HEK293 (cell line): Measurements from ENCODE around the gene NUP62.
A peak's percentile ranks its signal among the peaks of the same experiment; 100 is the strongest.

ENCODE experiments used
- CTCF ChIA-PET: fragments of 350-600 bp; formaldehyde crosslinking; extraction: SDS; loops from one replicate; lab custom pipeline; 2021; ENCODE audit warnings: antibody characterized with exemption; lab: Yijun Ruan, JAX
- POLR2A ChIA-PET: fragments of 300-600 bp; formaldehyde crosslinking; extraction: SDS; loops from one replicate; lab custom pipeline; 2020; ENCODE audit warnings: antibody characterized with exemption, inconsistent platforms; lab: Yijun Ruan, JAX
- H3K27ac ChIP-seq: fragments of 200-500 bp; sonication (Bioruptor generic); 2 replicates; pipeline ENCODE4 v1.5.1; 2014; ENCODE audit warnings: low read depth, low read length, control low read depth, inconsistent platforms; ENCODE audit errors: extremely low read depth
- H3K36me3 ChIP-seq, 2 experiments: fragments of 200-500 bp in 1 of 2; sonication (Bioruptor generic) in 1 of 2; 1 replicate in 1 of 2; 2 replicates in 1 of 2; pipeline ENCODE4 v1.5.1; 2014 to 2017; ENCODE audit warnings: inconsistent platforms in 2 of 2, low read length in 2 of 2; ENCODE audit not compliant: control insufficient read depth in 2 of 2, insufficient read depth in 1 of 2
- H3K4me1 ChIP-seq: fragments of 200-500 bp; sonication (Bioruptor generic); 2 replicates; pipeline ENCODE4 v1.5.1; 2014; ENCODE audit warnings: mild to moderate bottlenecking, low read length, inconsistent platforms; ENCODE audit not compliant: control insufficient read depth, insufficient read depth
- H3K4me3 ChIP-seq: 2 replicates; pipeline ENCODE4 v1.5.1; 2011; ENCODE audit warnings: low read depth, mild to moderate bottlenecking, control low read depth, low read length, moderate library complexity
- H3K9me3 ChIP-seq: fragments of 200-500 bp; sonication (Bioruptor generic); 2 replicates; pipeline ENCODE4 v1.5.1; 2014; ENCODE audit warnings: low read depth, low read length, inconsistent platforms; ENCODE audit not compliant: control insufficient read depth, insufficient read depth
- EGR2 ChIP-seq: fragments of 450-650 bp; formaldehyde crosslinking; IDR thresholded peaks from 2 replicates; pipeline ENCODE4 v1.5.1; 2016; ENCODE audit warnings: low read depth, missing biosample characterization, missing genetic modification characterization
- GLIS2 ChIP-seq: fragments of 450-650 bp; formaldehyde crosslinking; IDR thresholded peaks from 2 replicates; pipeline ENCODE4 v1.5.1; 2016; ENCODE audit warnings: missing biosample characterization, missing genetic modification characterization
- KLF7 ChIP-seq: fragments of 450-650 bp; formaldehyde crosslinking; IDR thresholded peaks from 2 replicates; pipeline ENCODE4 v1.5.1; 2016; ENCODE audit warnings: missing biosample characterization, missing genetic modification characterization, borderline replicate concordance
- SALL2 ChIP-seq: fragments of 450-650 bp; formaldehyde crosslinking; IDR thresholded peaks from 2 replicates; pipeline ENCODE4 v1.5.0; 2017; ENCODE audit warnings: missing biosample characterization, mild to moderate bottlenecking, missing genetic modification characterization, borderline replicate concordance
- SP2 ChIP-seq: fragments of 450-650 bp; formaldehyde crosslinking; IDR thresholded peaks from 2 replicates; pipeline ENCODE4 v1.5.1; 2016; ENCODE audit warnings: missing biosample characterization, missing genetic modification characterization
- SP3 ChIP-seq: fragments of 450-650 bp; formaldehyde crosslinking; IDR thresholded peaks from 2 replicates; pipeline ENCODE4 v1.5.1; 2016; ENCODE audit warnings: missing biosample characterization, missing genetic modification characterization
- SP7 ChIP-seq: fragments of 450-650 bp; formaldehyde crosslinking; IDR thresholded peaks from 2 replicates; pipeline ENCODE4 v1.5.1; 2016; ENCODE audit warnings: missing biosample characterization, missing genetic modification characterization
- WT1 ChIP-seq: fragments of 450-650 bp; formaldehyde crosslinking; IDR thresholded peaks from 2 replicates; pipeline ENCODE4 v1.5.1; 2016; ENCODE audit warnings: missing biosample characterization, missing genetic modification characterization
- ZBTB7A ChIP-seq: fragments of 450-650 bp; formaldehyde crosslinking; IDR thresholded peaks from 2 replicates; pipeline ENCODE4 v1.5.1; 2016; ENCODE audit warnings: low read depth, missing biosample characterization, missing genetic modification characterization
- ZFHX2 ChIP-seq: fragments of 450-650 bp; formaldehyde crosslinking; conservative IDR thresholded peaks from 2 replicates; pipeline ENCODE4 v1.5.1; 2016; ENCODE audit warnings: missing biosample characterization, missing genetic modification characterization
- ZFP37 ChIP-seq: fragments of 450-650 bp; formaldehyde crosslinking; IDR thresholded peaks from 2 replicates; pipeline ENCODE4 v1.5.1; 2016; ENCODE audit warnings: missing biosample characterization, missing genetic modification characterization
- ZNF16 ChIP-seq: fragments of 450-650 bp; formaldehyde crosslinking; IDR thresholded peaks from 2 replicates; pipeline ENCODE4 v1.5.1; 2016; ENCODE audit warnings: low read depth, missing biosample characterization, missing genetic modification characterization
- ZNF341 ChIP-seq: fragments of 450-650 bp; formaldehyde crosslinking; IDR thresholded peaks from 2 replicates; pipeline ENCODE4; 2016; ENCODE audit warnings: low read depth, missing biosample characterization, missing genetic modification characterization
- ZNF561 ChIP-seq: fragments of 450-650 bp; IDR thresholded peaks from 2 replicates; pipeline ENCODE4 v1.5.1; 2018; ENCODE audit warnings: missing biosample characterization, missing genetic modification characterization, borderline replicate concordance
- ZNF600 ChIP-seq: fragments of 450-650 bp; formaldehyde crosslinking; IDR thresholded peaks from 2 replicates; pipeline ENCODE4 v1.5.1; 2016; ENCODE audit warnings: missing biosample characterization, missing genetic modification characterization
- TF ChIP-seq, protein P1 (sequence below): fragments of 450-650 bp; formaldehyde crosslinking; conservative IDR thresholded peaks from 2 replicates; pipeline ENCODE4 v1.5.1; 2016; ENCODE audit warnings: low read depth, missing biosample characterization, missing genetic modification characterization
- TF ChIP-seq, protein P2 (sequence below): fragments of 450-650 bp; formaldehyde crosslinking; IDR thresholded peaks from 2 replicates; pipeline ENCODE4 v1.5.1; 2016; ENCODE audit warnings: missing biosample characterization, missing genetic modification characterization
- TF ChIP-seq, protein P3 (sequence below): fragments of 450-650 bp; formaldehyde crosslinking; IDR thresholded peaks from 2 replicates; pipeline ENCODE4 v1.5.1; 2016; ENCODE audit warnings: missing biosample characterization, missing genetic modification characterization
- TF ChIP-seq, protein P4 (sequence below): fragments of 450-650 bp; formaldehyde crosslinking; IDR thresholded peaks from 2 replicates; pipeline ENCODE4 v1.5.1; 2016; ENCODE audit warnings: missing biosample characterization, missing genetic modification characterization

NUP62 gene

DNA sequence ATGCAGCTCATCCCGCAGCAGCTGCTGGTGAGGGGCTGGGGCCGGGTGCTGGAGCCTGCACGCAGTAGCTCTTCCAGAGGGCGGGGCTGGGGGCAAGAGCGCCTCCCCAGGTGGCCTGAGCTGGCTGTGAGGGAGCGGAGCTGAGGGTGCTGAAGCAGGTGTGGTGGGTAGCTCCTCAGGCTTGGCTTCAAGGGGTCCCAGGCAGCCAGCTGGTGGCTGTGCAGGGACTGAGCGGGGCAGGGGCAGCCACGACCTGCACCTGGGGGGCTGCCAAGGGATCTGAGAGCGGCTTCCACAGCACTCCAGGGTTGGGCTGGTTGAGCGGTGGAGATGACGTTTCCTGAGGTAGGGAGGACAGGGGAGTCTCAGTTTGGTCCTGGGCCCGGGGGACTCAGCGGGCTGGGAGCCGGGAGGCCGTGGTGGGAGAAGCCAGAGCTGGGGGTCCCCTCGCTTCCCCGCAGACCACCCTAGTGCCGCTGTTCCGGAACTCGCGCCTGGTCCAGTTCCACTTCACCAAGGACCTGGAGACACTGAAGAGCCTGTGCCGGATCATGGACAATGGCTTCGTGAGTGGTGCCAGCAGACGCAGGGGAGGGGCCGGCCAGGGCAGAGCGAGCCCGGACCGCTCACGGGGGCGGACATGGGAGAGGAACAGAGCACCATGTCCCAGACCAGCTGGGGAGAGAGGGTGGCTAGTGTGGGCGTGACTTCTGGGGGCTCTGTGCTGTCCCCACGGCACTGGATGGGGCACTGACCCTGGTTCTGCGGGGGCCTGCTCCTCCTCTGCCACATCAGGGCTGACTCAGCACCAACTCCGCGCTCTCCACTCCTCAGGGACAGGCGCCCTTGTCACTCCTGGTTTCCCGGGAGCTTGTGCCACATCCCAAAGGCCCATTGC is 71.0 kb downstream of the NUP62 start:
- POLR2A ChIA-PET = interaction anchor here (0.7 to 3.1 kb wide), 10 partner anchors 8 to 140 kb away, joined by 3 to 28 read pairs (median 3); partner anchors contain the start of genes AKT1S1, AP2A1, MED25 and PNKP
- no peak overlapping the region for H3K4me3 ChIP-seq

More for the DNA sequence above, 71.0 kb downstream of the NUP62 start:
- Histone ChIP-seq H3K9me3 (no peaks in the 10 kb centered on the region), H3K36me3 (peaks cover 16 to 88% of the 10 kb centered on the region in 2 experiments), H3K4me1 (peaks cover 15% of the 10 kb centered on the region), H3K27ac (peak overlapping the region; percentile 53)
- TF ChIP-seq SP7 (tag by site-specific recombination) (0 out of 2 replicates have a peak, but pooled peaks have one; percentile 13), ZFHX2 (tag by site-specific recombination) (peak; percentile 74), WT1 (tag by site-specific recombination) (peak; percentile 29; the same call in 1 of the 2 replicates), KLF7 (tag by site-specific recombination) (peak; percentile 50; the same call in 1 of the 2 replicates), ZNF600 (tag by site-specific recombination) (peak; percentile 98), ZNF16 (no peak), GLIS2 (tag by site-specific recombination) (peak; percentile 69), ZFP37 (no peak), ZBTB7A (peak; percentile 7; the same call in 1 of the 2 replicates), EGR2 (tag by site-specific recombination) (peak; percentile 77), ZNF341 (tag by site-specific recombination) (peak; percentile 38; the same call in 1 of the 2 replicates), SP3 (tag by site-specific recombination) (no peak), SALL2 (tag by site-specific recombination) (no peak), ZNF561 (tag by site-specific recombination) (no peak), SP2 (0 out of 2 replicates have a peak, but pooled peaks have one; percentile 5)
- TF ChIP-seq, protein P1, sequence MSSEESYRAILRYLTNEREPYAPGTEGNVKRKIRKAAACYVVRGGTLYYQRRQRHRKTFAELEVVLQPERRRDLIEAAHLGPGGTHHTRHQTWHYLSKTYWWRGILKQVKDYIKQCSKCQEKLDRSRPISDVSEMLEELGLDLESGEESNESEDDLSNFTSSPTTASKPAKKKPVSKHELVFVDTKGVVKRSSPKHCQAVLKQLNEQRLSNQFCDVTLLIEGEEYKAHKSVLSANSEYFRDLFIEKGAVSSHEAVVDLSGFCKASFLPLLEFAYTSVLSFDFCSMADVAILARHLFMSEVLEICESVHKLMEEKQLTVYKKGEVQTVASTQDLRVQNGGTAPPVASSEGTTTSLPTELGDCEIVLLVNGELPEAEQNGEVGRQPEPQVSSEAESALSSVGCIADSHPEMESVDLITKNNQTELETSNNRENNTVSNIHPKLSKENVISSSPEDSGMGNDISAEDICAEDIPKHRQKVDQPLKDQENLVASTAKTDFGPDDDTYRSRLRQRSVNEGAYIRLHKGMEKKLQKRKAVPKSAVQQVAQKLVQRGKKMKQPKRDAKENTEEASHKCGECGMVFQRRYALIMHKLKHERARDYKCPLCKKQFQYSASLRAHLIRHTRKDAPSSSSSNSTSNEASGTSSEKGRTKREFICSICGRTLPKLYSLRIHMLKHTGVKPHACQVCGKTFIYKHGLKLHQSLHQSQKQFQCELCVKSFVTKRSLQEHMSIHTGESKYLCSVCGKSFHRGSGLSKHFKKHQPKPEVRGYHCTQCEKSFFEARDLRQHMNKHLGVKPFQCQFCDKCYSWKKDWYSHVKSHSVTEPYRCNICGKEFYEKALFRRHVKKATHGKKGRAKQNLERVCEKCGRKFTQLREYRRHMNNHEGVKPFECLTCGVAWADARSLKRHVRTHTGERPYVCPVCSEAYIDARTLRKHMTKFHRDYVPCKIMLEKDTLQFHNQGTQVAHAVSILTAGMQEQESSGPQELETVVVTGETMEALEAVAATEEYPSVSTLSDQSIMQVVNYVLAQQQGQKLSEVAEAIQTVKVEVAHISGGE (tag by site-specific recombination) = peak; percentile 37; the same call in 1 of the 2 replicates
- TF ChIP-seq, protein P2, sequence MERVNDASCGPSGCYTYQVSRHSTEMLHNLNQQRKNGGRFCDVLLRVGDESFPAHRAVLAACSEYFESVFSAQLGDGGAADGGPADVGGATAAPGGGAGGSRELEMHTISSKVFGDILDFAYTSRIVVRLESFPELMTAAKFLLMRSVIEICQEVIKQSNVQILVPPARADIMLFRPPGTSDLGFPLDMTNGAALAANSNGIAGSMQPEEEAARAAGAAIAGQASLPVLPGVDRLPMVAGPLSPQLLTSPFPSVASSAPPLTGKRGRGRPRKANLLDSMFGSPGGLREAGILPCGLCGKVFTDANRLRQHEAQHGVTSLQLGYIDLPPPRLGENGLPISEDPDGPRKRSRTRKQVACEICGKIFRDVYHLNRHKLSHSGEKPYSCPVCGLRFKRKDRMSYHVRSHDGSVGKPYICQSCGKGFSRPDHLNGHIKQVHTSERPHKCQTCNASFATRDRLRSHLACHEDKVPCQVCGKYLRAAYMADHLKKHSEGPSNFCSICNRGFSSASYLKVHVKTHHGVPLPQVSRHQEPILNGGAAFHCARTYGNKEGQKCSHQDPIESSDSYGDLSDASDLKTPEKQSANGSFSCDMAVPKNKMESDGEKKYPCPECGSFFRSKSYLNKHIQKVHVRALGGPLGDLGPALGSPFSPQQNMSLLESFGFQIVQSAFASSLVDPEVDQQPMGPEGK = peak; percentile 48
- TF ChIP-seq, protein P3, sequence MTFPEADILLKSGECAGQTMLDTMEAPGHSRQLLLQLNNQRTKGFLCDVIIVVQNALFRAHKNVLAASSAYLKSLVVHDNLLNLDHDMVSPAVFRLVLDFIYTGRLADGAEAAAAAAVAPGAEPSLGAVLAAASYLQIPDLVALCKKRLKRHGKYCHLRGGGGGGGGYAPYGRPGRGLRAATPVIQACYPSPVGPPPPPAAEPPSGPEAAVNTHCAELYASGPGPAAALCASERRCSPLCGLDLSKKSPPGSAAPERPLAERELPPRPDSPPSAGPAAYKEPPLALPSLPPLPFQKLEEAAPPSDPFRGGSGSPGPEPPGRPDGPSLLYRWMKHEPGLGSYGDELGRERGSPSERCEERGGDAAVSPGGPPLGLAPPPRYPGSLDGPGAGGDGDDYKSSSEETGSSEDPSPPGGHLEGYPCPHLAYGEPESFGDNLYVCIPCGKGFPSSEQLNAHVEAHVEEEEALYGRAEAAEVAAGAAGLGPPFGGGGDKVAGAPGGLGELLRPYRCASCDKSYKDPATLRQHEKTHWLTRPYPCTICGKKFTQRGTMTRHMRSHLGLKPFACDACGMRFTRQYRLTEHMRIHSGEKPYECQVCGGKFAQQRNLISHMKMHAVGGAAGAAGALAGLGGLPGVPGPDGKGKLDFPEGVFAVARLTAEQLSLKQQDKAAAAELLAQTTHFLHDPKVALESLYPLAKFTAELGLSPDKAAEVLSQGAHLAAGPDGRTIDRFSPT (tag by site-specific recombination) = peak; percentile 62; the same call in 1 of the 2 replicates
- TF ChIP-seq, protein P4, sequence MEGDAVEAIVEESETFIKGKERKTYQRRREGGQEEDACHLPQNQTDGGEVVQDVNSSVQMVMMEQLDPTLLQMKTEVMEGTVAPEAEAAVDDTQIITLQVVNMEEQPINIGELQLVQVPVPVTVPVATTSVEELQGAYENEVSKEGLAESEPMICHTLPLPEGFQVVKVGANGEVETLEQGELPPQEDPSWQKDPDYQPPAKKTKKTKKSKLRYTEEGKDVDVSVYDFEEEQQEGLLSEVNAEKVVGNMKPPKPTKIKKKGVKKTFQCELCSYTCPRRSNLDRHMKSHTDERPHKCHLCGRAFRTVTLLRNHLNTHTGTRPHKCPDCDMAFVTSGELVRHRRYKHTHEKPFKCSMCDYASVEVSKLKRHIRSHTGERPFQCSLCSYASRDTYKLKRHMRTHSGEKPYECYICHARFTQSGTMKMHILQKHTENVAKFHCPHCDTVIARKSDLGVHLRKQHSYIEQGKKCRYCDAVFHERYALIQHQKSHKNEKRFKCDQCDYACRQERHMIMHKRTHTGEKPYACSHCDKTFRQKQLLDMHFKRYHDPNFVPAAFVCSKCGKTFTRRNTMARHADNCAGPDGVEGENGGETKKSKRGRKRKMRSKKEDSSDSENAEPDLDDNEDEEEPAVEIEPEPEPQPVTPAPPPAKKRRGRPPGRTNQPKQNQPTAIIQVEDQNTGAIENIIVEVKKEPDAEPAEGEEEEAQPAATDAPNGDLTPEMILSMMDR (tag by site-specific recombination) = peak; percentile 48
- CTCF ChIA-PET = interaction anchor here (1.0 to 1.4 kb wide), 3 partner anchors 10 to 177 kb away, joined by 3 to 4 read pairs (median 3); no protein-coding TSS in a partner anchor
